Hematopoietic multipotent progenitor cell (in vitro differentiated cells): ENCODE measurements around the gene ZNF511. TPM values are rescaled to one million over a fixed set of nuclear protein-coding genes. Genes with fewer than 3 reads are reported as not detected.

Experiments
- DNase-seq, 3 donors: peaks; one replicate each; pipeline ENCODE4 v3.0.0-alpha.2; 2011 to 2015; ENCODE audit warnings: low read depth in 2 of 3, low spot score in 2 of 3
- total RNA-seq: library from RNA; depleted of rRNA; stranded (reverse); fragments of >200 nt; gene quantifications from one replicate; pipeline ENCODE4 v1.2.3, GENCODE V29; 2012

Gene ZNF511
- total RNA-seq, 1 donor, result 19.4 TPM

GRCh38 chr10:133274751-133275683 lies 33.7 kb upstream of the ZNF511 start:
- peak; percentile 63 to 94 (median 93) for DNase-seq

GRCh38 chr10:133275684-133276092 lies 33.0 kb upstream of the ZNF511 start:
- DNase-seq, result peak in 2 of 3 donors; percentile 44 to 61

DNA sequence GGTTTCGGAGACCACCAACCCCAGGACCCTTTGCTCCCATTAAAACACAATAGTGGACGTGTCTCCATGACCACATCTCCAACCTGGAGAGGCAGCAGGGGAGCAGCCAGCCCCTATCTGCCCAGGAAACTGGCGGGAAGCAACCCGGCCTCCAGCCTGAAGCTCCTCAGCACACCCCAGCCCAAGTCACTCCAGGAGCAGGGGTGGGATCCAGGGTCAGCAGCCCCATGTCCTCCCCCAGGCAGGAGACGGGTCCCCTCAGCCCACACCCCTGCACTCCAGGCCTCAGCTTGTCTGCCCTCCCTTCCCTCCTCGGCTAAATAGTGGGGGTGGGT lies 32.6 kb upstream of the ZNF511 start:
- DNase-seq, result no peak

GRCh38 chr10:133276435-133277201 lies 32.1 kb upstream of the ZNF511 start, which contains the start of gene ADAM8:
Gene ADAM8 (minus strand): TSS chr10:133276868. CDS start chr10:133276817, 51 bp downstream.
- peak in 2 of 3 donors; percentile 40 to 55 for DNase-seq

DNA sequence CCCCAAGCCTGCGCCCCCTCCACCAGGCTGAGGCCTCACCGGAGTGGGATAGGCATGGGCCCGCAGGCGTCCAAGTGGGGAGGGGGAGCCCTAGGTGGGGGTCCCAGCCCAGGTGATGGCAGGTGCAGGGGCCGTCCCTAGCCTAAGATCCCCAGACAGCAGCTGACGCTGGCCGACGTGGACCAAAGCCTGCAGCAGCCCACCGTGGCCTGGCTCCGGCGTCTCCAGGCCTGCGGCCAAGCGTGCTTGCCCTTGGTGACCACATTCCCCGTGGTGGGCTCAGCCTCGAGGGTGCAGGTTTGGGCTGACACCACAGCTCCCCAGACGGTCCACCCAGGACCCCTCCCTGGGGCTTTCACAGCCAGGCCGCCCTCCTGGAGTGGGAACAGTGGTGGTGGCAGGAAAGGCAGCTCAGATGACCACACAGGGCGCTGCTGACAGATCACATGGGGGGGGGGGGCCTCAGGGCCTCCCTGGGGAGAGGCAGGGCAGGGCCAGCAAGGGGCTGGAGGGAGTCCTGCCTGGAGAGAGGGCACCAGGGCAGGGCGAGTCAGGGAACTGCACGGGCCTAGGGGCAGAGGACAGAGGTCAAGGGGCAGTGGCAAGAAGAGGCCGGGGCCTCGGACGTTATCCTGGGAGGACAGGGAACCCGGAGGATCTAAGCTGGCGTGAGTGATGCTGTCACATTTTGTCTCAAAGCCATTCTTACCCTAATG lies 31.3 kb upstream of the ZNF511 start:
- no peak for DNase-seq

DNA sequence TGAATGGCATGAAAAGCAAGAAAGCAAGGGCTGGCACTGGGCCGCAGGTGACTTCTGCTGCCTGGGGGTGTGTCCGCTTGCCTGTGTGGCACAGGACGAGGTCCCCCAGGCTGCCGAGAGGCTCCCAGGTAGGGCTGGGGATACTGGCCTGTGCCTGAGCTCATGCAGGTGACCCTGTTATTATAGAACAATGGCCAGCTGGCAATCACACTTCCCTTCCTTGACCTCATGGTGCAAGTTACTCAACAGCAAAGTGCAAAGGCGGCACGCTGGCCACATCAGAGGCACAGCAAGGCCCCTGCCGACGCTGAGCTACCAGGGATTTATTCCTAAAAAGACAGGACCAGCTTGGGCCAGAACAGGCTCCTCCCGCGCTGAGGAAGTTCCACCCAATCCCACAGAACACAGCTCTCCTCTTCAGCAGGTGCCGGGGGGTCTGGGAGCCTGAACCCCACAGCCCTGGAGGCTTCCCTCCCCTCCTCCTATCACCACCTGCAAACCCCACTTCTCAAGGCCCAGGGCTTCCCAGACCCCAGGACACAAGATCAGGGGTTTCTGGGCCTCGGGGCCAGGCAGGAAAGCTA lies 30.6 kb upstream of the ZNF511 start:
- DNase-seq, result no peak

- DNase-seq, result peak in 2 of 3 donors; percentile 88 to 95
Observed at GRCh38 chr10:133278577-133279265, 30.0 kb upstream of the ZNF511 start.

DNA sequence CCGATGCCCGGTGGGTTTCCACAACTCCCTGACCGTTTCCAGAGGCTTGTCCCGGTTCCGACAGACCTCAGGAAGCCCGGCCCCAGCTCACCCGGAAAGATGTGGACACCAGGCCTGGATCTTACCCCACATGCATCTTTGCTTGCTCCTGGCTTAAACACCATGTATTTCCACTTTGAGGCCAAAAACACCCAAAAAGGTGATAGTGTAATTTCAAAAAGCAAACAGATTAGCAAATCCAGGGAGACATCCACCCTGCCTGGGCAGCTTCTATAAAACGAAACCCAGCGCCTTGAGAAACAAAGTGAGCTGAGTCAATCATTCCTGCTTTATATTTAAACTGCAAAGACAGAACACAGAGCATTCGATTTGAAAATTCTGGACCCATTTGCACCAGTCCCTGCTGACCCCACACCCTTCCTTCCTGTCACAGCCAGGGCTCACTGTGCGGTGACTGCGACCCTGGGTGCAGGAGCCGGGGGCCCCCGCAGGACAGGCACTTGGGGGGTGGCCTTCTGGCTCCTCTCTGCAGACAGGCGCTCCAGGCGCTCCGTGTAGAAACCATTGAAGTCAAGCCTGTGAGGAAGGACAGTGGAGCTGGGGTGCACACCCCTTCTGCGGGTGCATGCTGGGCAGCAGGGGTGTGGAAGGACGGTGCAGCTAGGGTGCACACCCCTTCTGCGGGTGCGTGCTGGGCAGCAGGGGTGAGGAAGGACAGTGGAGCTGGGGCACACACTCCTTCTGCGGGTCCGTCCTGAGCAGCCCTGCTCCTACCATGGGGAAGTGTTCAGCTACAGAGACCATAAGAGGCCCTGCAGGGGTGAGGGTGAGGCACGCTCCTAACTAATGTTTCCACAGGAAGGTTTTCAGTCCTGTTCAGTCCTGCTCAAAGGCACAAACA lies 29.1 kb upstream of the ZNF511 start:
- DNase-seq, result peak in 2 of 3 donors; percentile 20 to 51

- no peak for DNase-seq
Observed at GRCh38 chr10:133280391-133281059, 28.2 kb upstream of the ZNF511 start.

DNA sequence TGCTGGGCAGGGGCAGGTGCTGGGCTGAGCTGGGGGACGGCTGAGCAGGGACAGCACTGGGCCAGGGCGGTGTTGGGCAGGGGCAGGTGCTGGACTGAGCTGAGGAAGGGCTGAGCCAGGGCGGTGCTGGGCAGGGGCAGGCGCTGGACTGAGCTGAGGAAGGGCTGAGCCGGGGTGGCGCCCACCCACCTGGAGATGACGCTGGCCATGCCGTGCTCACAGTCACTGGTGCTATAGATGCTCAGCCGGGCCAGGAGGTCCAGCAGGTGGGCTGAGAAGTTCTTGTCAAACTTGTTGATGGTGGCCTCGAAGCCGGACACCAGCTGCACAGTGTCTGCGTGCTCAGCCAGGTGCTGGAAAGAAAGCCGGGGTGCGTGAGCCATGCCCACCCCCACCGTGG lies 27.6 kb upstream of the ZNF511 start:
- no peak for DNase-seq

- no peak for DNase-seq
Observed at GRCh38 chr10:133281628-133282372, 26.9 kb upstream of the ZNF511 start.

DNA sequence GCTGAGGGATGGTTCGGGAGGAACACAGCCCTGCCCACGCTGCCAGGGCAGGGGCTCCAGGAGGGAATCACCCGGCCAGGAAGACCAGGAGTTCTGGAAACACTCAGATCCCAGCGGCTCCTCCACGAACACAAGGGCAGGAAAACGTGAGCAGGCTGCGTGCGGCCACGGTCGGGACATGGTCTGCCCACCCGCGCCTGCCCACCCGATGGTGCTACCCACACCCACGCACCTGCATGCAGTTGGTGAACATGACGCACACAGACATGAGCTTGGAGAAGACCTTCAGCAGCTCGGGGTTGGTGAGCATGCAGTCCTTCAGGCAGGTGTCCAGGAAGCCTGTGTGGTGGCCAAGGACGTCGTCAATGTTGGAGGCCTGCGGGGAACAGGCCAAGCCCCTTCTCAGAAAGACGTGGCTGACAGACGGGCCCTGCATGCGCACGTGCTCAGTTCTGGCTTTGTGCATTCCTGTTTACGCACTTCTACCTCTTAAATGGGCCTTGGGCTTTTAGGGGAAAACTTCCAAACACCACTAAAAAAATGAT lies 25.8 kb upstream of the ZNF511 start:
- DNase-seq, result no peak

DNA sequence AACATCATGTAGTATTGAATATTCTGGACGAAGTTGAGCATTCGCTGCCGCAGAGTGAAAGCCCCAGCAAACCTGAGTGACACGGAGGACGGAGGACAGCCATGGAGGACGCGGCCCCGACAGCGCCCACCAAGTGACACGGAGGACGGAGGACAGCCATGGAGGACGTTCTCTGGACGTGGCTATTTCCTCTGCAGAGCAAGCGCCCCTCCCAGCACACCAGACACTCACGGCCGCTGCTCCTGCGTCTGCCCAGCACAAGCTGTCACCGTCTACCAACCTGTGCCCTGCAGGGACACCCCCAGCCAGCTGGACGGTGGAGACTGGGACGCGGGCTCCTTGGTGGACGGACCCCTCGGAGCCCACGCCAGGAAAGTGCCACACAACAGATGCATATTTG lies 24.8 kb upstream of the ZNF511 start:
- no peak for DNase-seq

DNA sequence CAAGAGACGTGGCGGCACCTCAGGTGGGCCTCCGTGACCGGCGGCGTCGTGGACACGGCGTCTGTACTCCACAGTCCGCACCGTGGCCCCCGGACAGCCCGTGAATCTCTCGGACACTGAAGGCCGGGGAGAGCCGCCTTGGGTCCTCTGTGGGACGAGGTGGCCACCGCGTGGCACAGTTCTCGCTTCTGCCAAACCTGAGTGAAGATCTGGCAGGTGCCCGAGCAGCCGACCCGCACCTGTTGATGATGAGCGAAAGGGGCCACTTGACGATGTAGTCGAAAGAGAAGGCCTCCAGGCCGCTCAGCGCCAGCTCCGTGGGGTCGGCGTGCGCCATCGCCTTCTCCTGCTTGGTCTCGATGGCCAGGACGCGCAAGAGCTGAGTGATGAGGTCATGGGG lies 23.5 kb upstream of the ZNF511 start:
- no peak for DNase-seq

- DNase-seq, result no peak
Observed at GRCh38 chr10:133286366-133286765, 22.3 kb upstream of the ZNF511 start.

DNA sequence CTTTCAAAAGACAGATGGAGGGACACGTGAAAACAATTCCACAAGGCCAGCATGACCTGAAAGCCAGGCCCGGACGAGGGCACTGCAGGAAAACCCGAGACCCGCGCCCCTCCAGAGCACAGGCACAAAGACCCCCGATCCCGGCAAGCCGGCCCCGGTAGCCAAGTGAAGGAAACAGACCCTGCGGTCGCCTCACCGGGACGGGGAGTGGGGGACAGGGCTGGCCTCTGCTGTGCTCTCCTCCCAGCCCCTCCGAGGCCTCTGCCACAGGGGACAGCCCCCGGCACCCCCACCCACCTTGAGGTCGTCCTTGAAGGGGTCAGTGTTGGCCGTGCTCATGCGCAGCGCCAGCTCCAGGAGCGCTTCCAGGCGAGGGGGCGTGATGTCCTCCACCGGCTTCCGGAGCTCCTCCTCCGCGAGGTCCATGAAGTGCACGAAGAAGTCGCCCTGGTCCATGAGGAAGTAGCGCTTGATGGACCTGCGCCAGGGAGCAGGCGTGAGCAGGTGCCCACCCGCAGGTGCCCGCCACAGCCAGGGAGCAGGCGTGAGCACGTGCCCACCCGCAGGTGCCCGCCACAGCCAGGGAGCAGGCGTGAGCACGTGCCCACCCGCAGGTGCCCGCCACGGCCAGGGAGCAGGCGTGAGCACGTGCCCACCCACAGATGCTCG lies 20.7 kb upstream of the ZNF511 start:
- DNase-seq, result no peak

GRCh38 chr10:133289761-133290160 lies 19.0 kb upstream of the ZNF511 start:
- DNase-seq, result no peak
